Measurements from ENCODE around the gene PACC1. TPM values are rescaled to one million over a fixed set of nuclear protein-coding genes. Genes with fewer than 3 reads are reported as not detected.
A peak's percentile ranks its signal among the peaks of the same experiment; 100 is the strongest.

The PACC1 gene
- total RNA-seq (18.4 and 21.0 TPM in 2 replicates), polyA plus RNA-seq (22.3 and 27.0 TPM in 2 replicates), polyA minus RNA-seq (27.0 and 35.5 TPM in 2 replicates), Bru-seq, nascent RNA (percentile 61 among the genes with signal in this experiment), BruChase-seq, experiment 1, labeled RNA remaining after a 6-hour chase (percentile 71 among the genes with signal in this experiment), BruChase-seq, experiment 2, labeled RNA remaining after a 2-hour chase (percentile 68 among the genes with signal in this experiment)
- 20.3 and 21.1 TPM in 2 replicates for polyA plus RNA-seq (2011; cell fraction: cytosol; rRNA removed)
- polyA plus RNA-seq (2011; cell fraction: nucleus; rRNA removed): 13.5 and 15.3 TPM in 2 replicates
- 12.6 and 15.4 TPM in 2 replicates for polyA plus RNA-seq (2012)
- 10.3 TPM for polyA minus RNA-seq (2011; cell fraction: cytosol; rRNA and poly(A)+ RNA removed)
- polyA minus RNA-seq (2011; cell fraction: nucleus; rRNA and poly(A)+ RNA removed): 9.9 and 12.6 TPM in 2 replicates
- long read RNA-seq, transcript TMEM206-201 (8 exons, 2,475 nt): major isoform, 36 of 46 reads
- long read RNA-seq, partial matches to known transcripts: 1 of 46 reads
- long read RNA-seq, other reads (novel, unspliced or antisense): 9 of 46 reads

GRCh38 chr1:212414328-212415106 lies at the start of gene PACC1:
Gene PACC1 (minus strand): TSS chr1:212414886. CDS start chr1:212414757, 129 bp downstream.
- no TSS peak for BruUV-seq (replicated peaks)
- Histone ChIP-seq H3K4me3 (replicated peaks in 1 of 3; ENCODE audit: insufficient read depth in 1 of 3, low read depth in 1 of 3, low read length in 3 of 3) (peak within 1 kb of the TSS; percentile 44 to 80 (median 73)), H3K27ac (ENCODE audit: insufficient read depth, low read depth, low read length) (no peak within 1 kb of the TSS), H2AFZ (ENCODE audit: low read depth, low read length) (peak within 1 kb of the TSS; percentile 95), H3K36me3 (ENCODE audit: control insufficient read depth in 2 of 2, extremely low read depth in 1 of 2, insufficient read depth in 2 of 2, low read length in 2 of 2) (peaks cover 0 to 15% of the 10 kb centered on the region in 2 experiments), H4K20me1 (replicated peaks; ENCODE audit: control insufficient read depth, extremely low read depth, insufficient read depth, low read length) (no peaks in the 10 kb centered on the region), H3K9ac (replicated peaks; ENCODE audit: extremely low read depth, insufficient read depth, low read length) (peak within 1 kb of the TSS; percentile 26), H3K27me3 (ENCODE audit: control insufficient read depth in 2 of 2, insufficient read depth in 2 of 2, low read length in 2 of 2) (no peaks in the 10 kb centered on the region), H3K9me1 (replicated peaks; ENCODE audit: control insufficient read depth, extremely low read depth, insufficient read depth, low read length) (no peaks in the 10 kb centered on the region), H3K79me2 (ENCODE audit: control insufficient read depth, insufficient read depth, low read length) (peaks cover 7% of the 10 kb centered on the region), H3K4me1 (ENCODE audit: control insufficient read depth, extremely low read depth, insufficient read depth, low read length) (peaks cover 6% of the 10 kb centered on the region), H3K4me2 (ENCODE audit: insufficient read depth, low read length) (peak within 1 kb of the TSS; percentile 83), H3K9me3 (replicated peaks; ENCODE audit: control insufficient read depth, insufficient read depth, low read length) (no peaks in the 10 kb centered on the region)
- intact Hi-C loops (cut with micrococcal nuclease) (loop anchor here (2.0 kb wide), 1 partner anchor 42 kb away; no protein-coding TSS in a partner anchor), dilution Hi-C loops (cut with MboI; ENCODE audit: extremely low pct_ligation_motif_present, low sequenced_read_pairs) (no loop called here)
- FAIRE-seq (peak; percentile 84), DNase-seq (ENCODE audit: low read depth, low spot score) (peak; percentile 92)
- ChIA-PET CTCF (interaction anchor here (1.1 kb wide), 1 partner anchor 41 kb away, joined by 10 read pairs; no protein-coding TSS in a partner anchor), POLR2A (no interaction called here)
- TF ChIP-seq CTCF (IDR thresholded peaks at IDR 0.05; ENCODE audit: extremely low read depth in 1 of 2, insufficient read depth in 1 of 2, low read depth in 1 of 2, low read length in 2 of 2): peak in 1 of 2 donors; percentile 25
- peak; percentile 74 for TF ChIP-seq MAX (IDR thresholded peaks at IDR 0.05; ENCODE audit: insufficient read depth, insufficient read length)
- peak; percentile 65 for TF ChIP-seq POLR2A (IDR thresholded peaks at IDR 0.05; ENCODE audit: low read depth, low read length)
- no peak for TF ChIP-seq EZH2 (IDR thresholded peaks at IDR 0.05; ENCODE audit: borderline replicate concordance, low read depth, low read length, severe bottlenecking)
- peak; percentile 44 for TF ChIP-seq POLR2AphosphoS5 (IDR thresholded peaks at IDR 0.05; ENCODE audit: insufficient read depth, low read depth, low read length)
